ENCODE data around the gene GPSM1.

- TF ChIP-seq CTCF (IDR thresholded peaks at IDR 0.05) (no peak), POLR2A (IDR thresholded peaks at IDR 0.05) (no peak), POLR2AphosphoS5 (IDR thresholded peaks at IDR 0.05; ENCODE audit: insufficient read depth in 1 of 2, low read depth in 1 of 2) (no peak)
Measured at GRCh38 chr9:136309101-136309801, 18.1 kb upstream of the GPSM1 start.
